Activated CD8-positive, alpha-beta memory T cell treated with anti-CD3 and anti-CD28 coated beads, Interleukin-2, amount 50 U/mL, for 48 hours (primary cell): ENCODE measurements around the gene CEP350.
"Not testable (repeated sequence)": the region's sequence is repeated elsewhere in the genome, so short reads cannot be mapped to it uniquely, and the experiment has no call there.

Experiments
- DNase-seq: peaks from one replicate; pipeline ENCODE4 v3.0.0-alpha.2; 2020

Gene CEP350

GRCh38 chr1:180133688-180134087, 179.1 kb downstream of the CEP350 start:
- not testable (repeated sequence) for DNase-seq

GRCh38 chr1:180135535-180135934, 180.9 kb downstream of the CEP350 start:
- no peak for DNase-seq

- no peak for DNase-seq
Observed at GRCh38 chr1:180136331-180136967, 181.8 kb downstream of the CEP350 start.

DNA sequence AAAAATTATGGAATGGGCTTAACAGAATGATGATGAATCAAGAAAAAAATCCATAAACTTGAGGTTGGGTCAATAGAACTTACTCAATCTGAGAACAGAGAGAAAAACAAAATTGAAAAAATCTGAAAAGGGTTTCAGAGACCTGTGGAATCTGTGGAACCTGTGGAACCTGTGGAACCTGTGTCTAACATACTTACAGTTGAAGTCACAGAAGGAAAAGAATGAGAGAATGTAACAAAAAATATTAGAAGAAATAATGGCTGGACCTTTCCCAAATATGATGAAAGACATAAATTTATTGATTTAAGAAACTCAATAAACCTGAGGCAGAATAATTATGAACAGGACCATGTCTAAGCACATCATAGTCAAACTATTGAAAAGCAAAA, 182.4 kb downstream of the CEP350 start:
- no peak for DNase-seq

GRCh38 chr1:180137776-180138175, 183.2 kb downstream of the CEP350 start:
- DNase-seq, result no peak

GRCh38 chr1:180141381-180141934, 186.8 kb downstream of the CEP350 start:
- DNase-seq, result no peak

DNA sequence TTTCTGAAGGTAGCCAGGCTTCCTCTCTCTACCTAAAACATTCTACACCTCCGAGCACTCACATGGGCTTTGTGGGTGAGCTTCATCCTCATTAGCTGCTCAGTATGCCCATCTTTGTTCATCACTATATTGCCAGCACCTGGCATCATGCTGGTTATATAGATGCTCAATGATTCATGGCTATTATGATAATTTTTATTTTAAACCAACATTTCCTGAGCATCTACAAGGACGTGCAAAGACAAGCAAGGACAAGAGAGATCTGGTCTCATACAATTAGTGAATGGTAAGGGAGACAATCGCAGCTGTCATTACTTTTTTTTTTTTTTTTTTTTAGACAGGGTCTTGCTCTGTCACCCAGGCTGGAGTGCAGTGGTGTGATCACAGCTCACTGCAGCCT, 188.7 kb downstream of the CEP350 start:
- DNase-seq, result no peak

DNA sequence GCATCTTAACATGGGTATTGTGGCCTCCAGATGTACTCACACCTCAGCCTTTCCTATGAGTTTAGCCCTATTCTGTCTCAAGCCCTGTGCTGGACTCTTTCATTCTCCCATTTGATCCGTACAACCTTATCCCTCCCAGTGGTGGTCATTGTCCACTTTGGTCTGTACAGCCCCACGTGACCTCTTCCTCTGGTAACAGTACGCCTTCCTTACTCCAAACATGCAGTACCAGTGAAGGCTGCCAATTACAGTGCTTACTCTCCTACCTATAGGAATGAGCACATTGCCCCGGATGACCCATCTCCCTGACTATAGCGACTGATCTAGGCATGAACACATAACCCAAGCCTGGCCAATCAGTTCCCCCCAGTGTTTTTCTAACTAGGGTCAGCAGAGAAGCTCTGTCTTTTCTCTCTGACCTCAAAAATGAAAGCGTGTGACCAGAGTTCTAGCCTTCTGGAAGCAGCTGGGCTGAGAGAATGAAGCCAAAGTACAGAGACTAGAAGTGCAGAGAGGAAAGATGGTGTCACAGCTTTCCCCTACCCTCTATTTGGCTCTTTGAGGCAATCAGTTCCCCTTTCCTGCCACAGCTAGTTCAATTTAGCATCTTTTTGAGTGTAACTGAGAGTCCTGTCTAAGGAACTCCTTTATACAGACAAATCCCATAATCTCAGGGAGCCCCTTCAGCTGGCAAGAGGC, 190.2 kb downstream of the CEP350 start:
- no peak for DNase-seq

DNA sequence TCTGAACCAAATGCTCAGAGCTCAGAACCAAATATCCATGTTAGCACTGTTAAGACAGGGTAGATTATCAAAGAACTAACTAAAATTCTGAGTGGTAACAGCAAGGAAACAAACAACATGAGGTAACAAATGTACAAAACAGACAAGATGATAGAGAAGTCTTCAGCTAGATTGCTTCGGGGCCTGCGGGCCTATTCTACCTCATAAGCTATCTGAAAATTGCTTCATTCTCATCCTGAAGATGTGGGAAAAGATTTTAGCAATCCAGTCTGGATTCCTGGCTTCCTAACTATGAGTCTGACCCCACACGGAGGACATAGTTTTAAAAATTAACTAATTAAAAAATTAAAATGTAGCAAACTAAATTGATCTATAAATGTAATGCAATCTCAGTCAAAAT, 190.8 kb downstream of the CEP350 start:
- no peak for DNase-seq

DNA sequence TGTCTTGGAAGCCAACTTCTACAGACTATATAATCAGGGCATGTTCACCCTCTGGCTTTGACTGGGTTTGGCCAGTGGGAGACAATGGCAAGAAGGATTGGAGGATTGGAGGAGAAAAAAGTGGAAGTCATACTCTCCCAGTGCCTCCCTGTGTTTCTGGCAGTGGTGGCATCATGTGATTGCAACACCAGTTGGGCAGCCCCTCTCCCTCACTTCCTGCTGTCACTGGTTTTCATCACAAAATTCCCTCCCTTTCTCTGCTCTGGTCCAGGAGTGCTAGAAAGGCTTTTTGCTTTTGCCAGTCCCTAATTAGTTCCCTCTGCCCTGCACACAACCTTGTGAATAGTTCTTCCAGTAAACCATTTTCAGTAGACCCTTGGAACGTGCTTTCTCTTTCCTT, 196.4 kb downstream of the CEP350 start:
- DNase-seq, result no peak

DNA sequence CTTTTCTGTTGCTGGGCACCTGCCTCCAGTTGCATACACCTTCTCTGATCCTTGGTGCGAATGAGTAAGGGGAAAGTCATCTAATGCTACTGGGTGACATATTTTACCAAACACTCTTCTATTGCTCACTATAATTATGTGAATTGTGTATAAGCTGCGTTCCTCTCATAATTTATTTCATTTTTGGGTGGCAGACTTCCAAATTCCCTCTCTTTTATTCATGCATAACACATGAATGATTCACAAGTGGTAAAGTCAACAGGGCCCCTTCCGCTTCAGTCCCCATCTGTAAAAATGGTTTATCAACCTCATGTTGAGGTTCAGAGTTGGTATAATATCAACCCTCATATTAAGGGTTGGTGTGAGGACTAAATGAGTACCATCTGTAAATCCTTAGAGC, 196.9 kb downstream of the CEP350 start:
- no peak for DNase-seq

DNA sequence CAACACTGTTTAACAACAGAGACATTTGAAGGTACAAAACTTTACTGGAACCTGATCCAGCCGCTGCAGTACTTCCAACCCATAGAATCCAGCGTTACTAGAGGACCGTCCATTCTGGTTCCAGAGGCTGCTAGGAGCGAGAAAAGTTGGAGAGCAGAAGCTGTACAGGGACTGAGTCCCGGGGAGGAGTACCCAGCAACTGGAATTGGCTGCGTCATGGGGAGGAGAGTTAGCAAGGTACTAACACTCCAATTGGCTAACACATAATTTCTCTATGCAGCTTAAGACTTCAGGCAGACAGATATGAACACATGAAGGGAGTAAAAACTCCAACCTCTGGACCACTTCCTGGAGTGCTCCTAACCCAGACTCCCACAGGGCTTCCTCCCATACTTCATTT, 198.0 kb downstream of the CEP350 start:
- no peak for DNase-seq

- DNase-seq, result no peak
Observed at GRCh38 chr1:180153032-180153431, 198.4 kb downstream of the CEP350 start.

- no peak for DNase-seq
Observed at GRCh38 chr1:180154003-180154324, 199.4 kb downstream of the CEP350 start.

GRCh38 chr1:180154325-180155181, 199.9 kb downstream of the CEP350 start, which contains the start of gene QSOX1:
Gene QSOX1 (plus strand): TSS chr1:180154869. CDS start chr1:180154908, 39 bp downstream.
- peak; percentile 92 for DNase-seq

DNA sequence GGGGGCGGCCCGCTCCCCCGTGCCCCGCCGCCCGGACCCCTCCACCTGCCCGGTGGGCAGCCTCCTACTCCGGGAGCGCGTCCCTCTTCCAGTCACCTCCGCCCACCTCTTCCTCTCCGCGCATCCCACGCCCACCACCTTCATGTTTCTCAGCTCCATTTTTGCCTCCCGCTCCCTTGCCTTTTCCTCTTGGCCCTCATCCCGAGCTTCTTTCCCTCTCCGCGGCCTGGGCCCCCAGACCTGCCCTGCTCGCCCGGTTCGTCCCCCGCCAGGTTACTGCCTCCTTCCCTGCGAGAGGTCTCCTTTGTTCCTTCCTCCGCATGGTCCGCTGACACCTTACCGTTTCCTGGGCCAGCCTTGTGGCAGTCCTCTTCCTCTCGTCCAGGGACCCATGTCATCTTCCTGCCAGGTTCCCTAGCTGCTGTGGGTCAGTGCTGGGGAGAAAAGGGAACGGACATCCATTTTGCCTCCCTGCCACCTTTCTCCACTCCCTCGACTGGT, 200.6 kb downstream of the CEP350 start:
- peak; percentile 66 for DNase-seq

DNA sequence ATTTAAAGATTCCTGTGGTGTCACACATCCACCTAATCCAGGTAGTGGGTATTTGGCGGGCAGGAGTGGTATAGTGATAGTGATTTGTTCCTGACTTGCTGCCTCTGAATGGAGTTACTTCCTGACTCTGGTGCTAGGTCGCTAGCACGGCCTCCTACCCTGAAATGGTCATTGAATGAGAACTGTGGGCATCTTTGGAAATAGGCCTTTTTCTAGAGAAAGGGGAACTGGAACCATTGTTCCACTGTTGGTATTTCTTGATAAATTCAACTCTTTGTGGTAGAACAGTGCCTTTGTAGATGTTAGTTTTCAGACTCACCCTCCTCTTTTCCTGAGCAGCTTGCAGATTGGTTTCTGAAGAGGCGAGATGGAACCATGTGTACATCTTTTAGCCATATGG, 201.6 kb downstream of the CEP350 start:
- no peak for DNase-seq

- no peak for DNase-seq
Observed at GRCh38 chr1:180156631-180157091, 202.1 kb downstream of the CEP350 start.

- no peak for DNase-seq
Observed at GRCh38 chr1:180157108-180157507, 202.5 kb downstream of the CEP350 start.

GRCh38 chr1:180157576-180158057, 203.0 kb downstream of the CEP350 start:
- DNase-seq, result no peak

GRCh38 chr1:180158149-180159147, 203.8 kb downstream of the CEP350 start:
- DNase-seq, result no peak

GRCh38 chr1:180160357-180160756, 205.7 kb downstream of the CEP350 start:
- DNase-seq, result no peak
